Measurements from ENCODE around the gene KCNG1.
"Not testable (repeated sequence)": the region's sequence is repeated elsewhere in the genome, so short reads cannot be mapped to it uniquely, and the experiment has no call there.

Gene KCNG1

GRCh38 chr20:50978533-50978932 is 44.4 kb downstream of the KCNG1 start:
- TF ChIP-seq ZNF513 (tag by site-specific recombination; IDR thresholded peaks at IDR 0.05): peak; percentile 94
- 0 out of 2 replicates have a peak, but pooled peaks have one; percentile 34 for TF ChIP-seq ZNF366 (tag by site-specific recombination; conservative IDR thresholded peaks at IDR 0.05)
- H3K4me1 ChIP-seq (ENCODE audit: control insufficient read depth, insufficient read depth, low read length); CTCF ChIA-PET; H3K27ac ChIP-seq (ENCODE audit: extremely low read depth, low read depth, low read length); H3K9me3 ChIP-seq (ENCODE audit: control insufficient read depth, insufficient read depth, low read depth, low read length); POLR2A ChIA-PET; H3K4me3 ChIP-seq (ENCODE audit: low read depth, low read length); H3K36me3 ChIP-seq (ENCODE audit: control insufficient read depth in 2 of 2, insufficient read depth in 1 of 2, low read length in 2 of 2): not testable (repeated sequence)

- POLR2A ChIA-PET: interaction anchor here (0.7 kb wide), 1 partner anchor 184 kb away, joined by 4 read pairs; no protein-coding TSS in a partner anchor
- Histone ChIP-seq H3K36me3 (ENCODE audit: control insufficient read depth in 2 of 2, insufficient read depth in 1 of 2, low read length in 2 of 2) (no peaks in the 10 kb centered on the region), H3K4me3 (ENCODE audit: low read depth, low read length) (no peak overlapping the region), H3K27ac (ENCODE audit: extremely low read depth, low read depth, low read length) (no peak overlapping the region), H3K4me1 (ENCODE audit: control insufficient read depth, insufficient read depth, low read length) (no peaks in the 10 kb centered on the region), H3K9me3 (ENCODE audit: control insufficient read depth, insufficient read depth, low read depth, low read length) (no peaks in the 10 kb centered on the region)
- no peak for TF ChIP-seq GLIS2 (tag by site-specific recombination; IDR thresholded peaks at IDR 0.05)
- TF ChIP-seq ZNF658 (tag by site-specific recombination; IDR thresholded peaks at IDR 0.05): no peak
- no peak for TF ChIP-seq ZBTB6 (tag by site-specific recombination; IDR thresholded peaks at IDR 0.05)
- TF ChIP-seq PBX3 (CRISPR knock-in tag; IDR thresholded peaks at IDR 0.05): no peak
- no peak for TF ChIP-seq GLI4 (tag by site-specific recombination; IDR thresholded peaks at IDR 0.05)
- no peak for TF ChIP-seq KLF17 (tag by site-specific recombination; IDR thresholded peaks at IDR 0.05)
- TF ChIP-seq ZNF692 (tag by site-specific recombination; IDR thresholded peaks at IDR 0.05): no peak
- no peak for TF ChIP-seq ZFP37 (tag by site-specific recombination; IDR thresholded peaks at IDR 0.05)
- no peak for TF ChIP-seq ZNF391 (tag by site-specific recombination; IDR thresholded peaks at IDR 0.05; ENCODE audit: borderline replicate concordance, low read depth)
- no peak for TF ChIP-seq ZNF175 (tag by site-specific recombination; IDR thresholded peaks at IDR 0.05)
- no peak for TF ChIP-seq ZNF404 (tag by site-specific recombination; IDR thresholded peaks at IDR 0.05)
- no peak for TF ChIP-seq BCL11B (tag by site-specific recombination; IDR thresholded peaks at IDR 0.05; ENCODE audit: low read depth)
- no peak for TF ChIP-seq ZNF837 (tag by site-specific recombination; IDR thresholded peaks at IDR 0.05)
- TF ChIP-seq ZBTB17 (tag by site-specific recombination; IDR thresholded peaks at IDR 0.05): no peak
- no peak for TF ChIP-seq ZFHX2 (tag by site-specific recombination; conservative IDR thresholded peaks at IDR 0.05)
- no peak for TF ChIP-seq RBAK (tag by site-specific recombination; IDR thresholded peaks at IDR 0.05)
- TF ChIP-seq WT1 (tag by site-specific recombination; IDR thresholded peaks at IDR 0.05): no peak
- no peak for TF ChIP-seq ZNF155 (tag by site-specific recombination; IDR thresholded peaks at IDR 0.05)
- TF ChIP-seq ZNF621 (tag by site-specific recombination; IDR thresholded peaks at IDR 0.05): no peak
- TF ChIP-seq ZNF791 (tag by site-specific recombination; IDR thresholded peaks at IDR 0.05): no peak
- CTCF ChIA-PET: interaction anchor here (0.7 kb wide), 2 partner anchors 9 to 236 kb away, joined by 3 to 4 read pairs; no protein-coding TSS in a partner anchor
Observed at GRCh38 chr20:50977066-50978021, 45.6 kb downstream of the KCNG1 start.
